Astrocyte of the spinal cord (primary cell): ENCODE results near the gene USP22.

Experiments used
- DNase-seq: peaks from one replicate; pipeline ENCODE4 v3.0.0; 2011; ENCODE audit warnings: low read depth, low spot score
- H3K4me3 ChIP-seq: 2 replicates; pipeline ENCODE4 v1.5.1; 2011; ENCODE audit warnings: low read depth, mild to moderate bottlenecking, low read length, moderate library complexity
- in situ Hi-C: cut with HindIII; loops from 2 replicates; pipeline ENCODE4 v1.10.0; 2017; ENCODE audit warnings: low sequenced_read_pairs
- TF ChIP-seq, protein P1 (sequence below): IDR thresholded peaks from 2 replicates; pipeline ENCODE4 v1.5.1; 2012; ENCODE audit warnings: low read depth, mild to moderate bottlenecking, low read length, inconsistent platforms

The USP22 gene

DNA sequence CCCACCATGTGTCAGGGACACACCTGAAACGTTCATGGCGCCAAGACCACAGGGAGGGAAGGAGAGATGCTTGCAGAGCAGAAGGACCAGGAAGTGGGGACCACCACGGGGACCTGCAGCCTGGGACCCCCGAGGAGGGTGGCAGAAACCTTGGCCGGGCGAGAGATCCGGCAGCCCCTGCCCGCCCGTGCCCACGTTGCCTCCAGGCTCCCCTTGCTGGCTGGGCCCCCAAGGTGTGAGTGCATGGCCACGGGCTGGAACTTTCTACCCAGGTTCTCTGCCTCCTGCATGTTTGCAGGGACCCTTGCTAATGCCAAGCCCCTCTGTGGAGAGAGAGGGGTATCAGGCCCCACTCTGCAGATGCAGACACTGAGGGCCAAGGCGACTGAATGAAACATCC lies 50.4 kb downstream of the USP22 start:
- TF ChIP-seq, protein P1, sequence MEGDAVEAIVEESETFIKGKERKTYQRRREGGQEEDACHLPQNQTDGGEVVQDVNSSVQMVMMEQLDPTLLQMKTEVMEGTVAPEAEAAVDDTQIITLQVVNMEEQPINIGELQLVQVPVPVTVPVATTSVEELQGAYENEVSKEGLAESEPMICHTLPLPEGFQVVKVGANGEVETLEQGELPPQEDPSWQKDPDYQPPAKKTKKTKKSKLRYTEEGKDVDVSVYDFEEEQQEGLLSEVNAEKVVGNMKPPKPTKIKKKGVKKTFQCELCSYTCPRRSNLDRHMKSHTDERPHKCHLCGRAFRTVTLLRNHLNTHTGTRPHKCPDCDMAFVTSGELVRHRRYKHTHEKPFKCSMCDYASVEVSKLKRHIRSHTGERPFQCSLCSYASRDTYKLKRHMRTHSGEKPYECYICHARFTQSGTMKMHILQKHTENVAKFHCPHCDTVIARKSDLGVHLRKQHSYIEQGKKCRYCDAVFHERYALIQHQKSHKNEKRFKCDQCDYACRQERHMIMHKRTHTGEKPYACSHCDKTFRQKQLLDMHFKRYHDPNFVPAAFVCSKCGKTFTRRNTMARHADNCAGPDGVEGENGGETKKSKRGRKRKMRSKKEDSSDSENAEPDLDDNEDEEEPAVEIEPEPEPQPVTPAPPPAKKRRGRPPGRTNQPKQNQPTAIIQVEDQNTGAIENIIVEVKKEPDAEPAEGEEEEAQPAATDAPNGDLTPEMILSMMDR, result no peak
- in situ Hi-C loops, result no loop called here
- H3K4me3 ChIP-seq, result no peak overlapping the region
- DNase-seq, result no peak

DNA sequence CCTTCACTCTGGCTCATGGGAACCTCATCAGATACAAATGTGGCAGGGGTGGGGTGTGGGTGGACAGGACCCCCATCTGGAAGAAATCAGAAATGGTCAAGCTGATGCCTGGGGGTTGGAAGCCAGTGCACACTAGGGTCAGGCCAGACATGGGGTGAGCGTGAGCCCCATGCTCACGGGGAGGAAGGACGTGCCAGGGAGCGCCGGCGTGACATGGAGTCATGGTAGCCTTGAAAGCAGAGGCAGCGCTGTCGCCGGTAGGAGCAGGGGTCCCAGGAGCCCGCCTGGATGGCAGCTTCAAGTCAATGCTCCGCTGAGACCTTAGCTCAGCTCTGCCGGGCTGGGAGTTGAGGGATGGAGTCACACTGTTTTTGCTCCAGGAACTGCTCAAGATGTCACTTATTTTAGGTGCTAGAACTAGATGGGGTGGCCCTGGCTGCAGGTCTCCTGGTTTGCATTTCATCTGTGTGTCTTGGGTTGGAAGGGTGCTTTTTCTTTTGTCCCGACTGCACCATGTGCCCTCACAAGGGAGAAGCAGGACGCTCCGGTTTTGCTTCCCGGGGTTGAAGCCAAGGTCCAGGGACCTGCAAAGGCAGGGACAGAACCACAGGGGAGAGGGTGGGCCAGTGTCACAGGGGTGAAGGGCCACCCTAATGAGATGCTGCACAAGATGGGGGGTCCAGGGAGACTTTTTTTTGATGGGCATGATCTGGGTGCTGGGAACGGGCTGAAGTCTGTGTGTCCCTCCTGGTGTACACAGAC lies 51.4 kb downstream of the USP22 start:
- in situ Hi-C loops, result no loop called here
- TF ChIP-seq, protein P1, result no peak
- DNase-seq, result no peak
- no peak overlapping the region for H3K4me3 ChIP-seq

DNA sequence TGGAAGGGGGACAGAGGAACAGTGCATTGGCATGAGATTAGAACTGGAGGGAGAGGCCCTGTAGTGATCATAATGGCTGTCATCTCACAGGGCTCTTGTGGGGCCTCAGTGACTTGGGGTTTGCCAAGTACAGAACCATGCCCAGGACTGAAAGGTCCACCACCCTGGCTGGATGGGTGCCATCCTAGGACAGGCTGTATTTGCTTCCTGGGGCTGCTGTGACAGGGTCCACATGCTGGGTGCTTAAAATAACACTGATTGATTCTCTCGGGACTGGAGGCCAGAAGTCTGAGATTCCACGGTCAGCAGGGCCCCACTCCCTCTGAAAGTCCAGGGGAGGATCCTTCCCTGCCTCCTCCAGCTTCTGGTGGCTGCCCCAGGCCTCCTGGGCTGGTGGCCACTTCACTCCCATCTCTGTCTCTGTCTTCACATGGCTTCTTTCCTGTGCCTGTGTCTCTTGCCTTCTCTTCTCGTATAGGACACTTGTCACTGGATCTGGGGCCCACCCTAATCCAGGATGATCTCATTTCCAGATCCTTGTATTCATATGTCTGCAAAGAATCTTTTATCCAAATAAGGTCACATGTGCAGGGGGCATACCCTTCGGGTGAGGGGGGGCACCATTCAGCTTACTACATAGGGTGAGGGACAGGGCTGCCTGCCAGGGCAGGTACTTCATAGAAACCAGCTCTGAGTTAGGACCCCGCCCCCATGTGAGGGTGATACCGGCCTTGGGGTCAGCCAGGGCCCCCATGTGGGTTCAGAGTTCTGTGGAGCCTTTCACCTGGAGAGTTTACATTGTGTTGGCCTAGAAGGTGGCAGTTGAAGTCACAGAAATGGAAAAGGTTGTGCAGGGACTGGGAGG lies 52.6 kb downstream of the USP22 start:
- TF ChIP-seq, protein P1, result no peak
- no peak for DNase-seq
- no peak overlapping the region for H3K4me3 ChIP-seq
- in situ Hi-C loops, result no loop called here

DNA sequence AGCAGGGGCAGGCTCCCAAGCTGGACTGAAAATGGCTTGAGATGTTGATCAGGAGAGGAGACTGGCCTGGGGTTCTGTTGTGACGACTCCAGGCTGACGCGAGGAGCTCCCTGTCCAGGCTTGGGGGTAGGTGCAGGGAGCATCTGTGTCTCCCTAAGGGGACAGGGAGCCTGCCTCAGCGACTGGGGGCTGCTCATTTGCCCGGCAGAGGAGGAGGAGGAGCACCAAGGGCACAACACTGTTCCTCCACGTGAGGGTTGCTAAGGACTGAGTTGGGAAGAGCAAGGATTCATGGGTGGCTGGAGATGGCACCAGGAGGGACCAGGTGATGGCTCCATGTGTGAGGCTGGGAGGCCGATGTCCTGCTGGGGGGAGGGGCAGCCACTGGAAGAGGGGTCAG lies 53.3 kb downstream of the USP22 start:
- H3K4me3 ChIP-seq, result no peak overlapping the region
- DNase-seq, result no peak
- in situ Hi-C loops, result no loop called here
- TF ChIP-seq, protein P1, result no peak

DNA sequence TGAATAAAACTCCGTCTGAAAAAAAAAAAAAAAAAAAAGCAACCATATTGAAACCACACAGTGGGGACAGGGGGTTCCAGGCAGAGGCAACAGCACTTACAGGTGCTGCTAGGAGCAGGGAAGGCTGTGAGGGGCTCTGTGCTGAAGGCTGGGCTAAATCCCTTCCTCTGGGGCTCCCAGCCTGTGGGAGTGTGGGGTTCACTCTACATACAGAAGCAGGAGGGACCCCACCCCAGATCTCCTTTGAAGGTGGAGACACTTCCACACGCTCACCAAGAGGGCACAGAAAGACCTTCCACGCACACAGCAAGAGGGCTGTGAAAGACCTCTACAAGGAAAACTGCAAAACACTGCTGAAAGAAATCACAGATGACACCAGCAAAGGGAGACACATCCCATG lies 53.9 kb downstream of the USP22 start:
- H3K4me3 ChIP-seq, result no peak overlapping the region
- TF ChIP-seq, protein P1, result no peak
- DNase-seq, result no peak
- in situ Hi-C loops, result no loop called here

DNA sequence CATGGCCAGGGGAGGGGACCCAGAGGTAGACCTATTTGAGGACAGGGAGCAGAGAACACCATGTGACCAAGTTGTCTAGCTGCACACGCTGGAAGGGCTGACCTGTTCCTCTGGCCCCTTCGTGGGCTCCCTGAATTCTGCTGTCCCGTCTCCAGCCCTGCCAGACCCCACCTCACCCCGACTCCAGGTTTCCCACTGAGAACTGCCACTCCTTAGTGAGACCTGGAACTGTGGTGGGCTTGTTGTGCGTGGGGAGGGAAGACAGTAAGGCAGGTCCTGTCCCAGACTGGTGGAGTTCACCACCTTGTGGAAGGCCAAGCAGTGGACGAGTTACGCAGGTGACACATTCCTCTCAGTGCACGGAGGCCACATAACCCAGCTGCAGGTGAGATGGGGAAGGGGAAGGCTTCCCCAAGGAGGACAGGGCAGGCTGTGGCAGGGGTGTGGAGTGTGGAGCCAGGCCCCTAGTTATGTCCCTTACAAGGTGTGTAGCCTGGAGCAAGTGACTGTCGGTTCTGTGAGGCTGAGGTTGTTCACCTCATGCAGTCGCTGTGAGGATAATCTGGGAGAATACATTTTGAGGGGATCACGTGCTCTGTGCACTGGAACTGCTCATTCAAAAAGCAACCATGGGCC lies 54.7 kb downstream of the USP22 start:
- TF ChIP-seq, protein P1, result no peak
- in situ Hi-C loops, result no loop called here
- H3K4me3 ChIP-seq, result no peak overlapping the region
- DNase-seq, result no peak
